Ramos (cell line): ENCODE measurements around the gene DIP2A.
"Not testable (repeated sequence)": the region's sequence is repeated elsewhere in the genome, so short reads cannot be mapped to it uniquely, and the experiment has no call there.

Experiments
- in situ Hi-C: fragments of 300-500 bp; cut with MboI; formaldehyde crosslinking; loops from one replicate; pipeline ENCODE4 v1.14.3; 2022; ENCODE audit warnings: low sequenced_read_pairs; ENCODE audit not compliant: unreplicated experiment

Gene DIP2A

DNA sequence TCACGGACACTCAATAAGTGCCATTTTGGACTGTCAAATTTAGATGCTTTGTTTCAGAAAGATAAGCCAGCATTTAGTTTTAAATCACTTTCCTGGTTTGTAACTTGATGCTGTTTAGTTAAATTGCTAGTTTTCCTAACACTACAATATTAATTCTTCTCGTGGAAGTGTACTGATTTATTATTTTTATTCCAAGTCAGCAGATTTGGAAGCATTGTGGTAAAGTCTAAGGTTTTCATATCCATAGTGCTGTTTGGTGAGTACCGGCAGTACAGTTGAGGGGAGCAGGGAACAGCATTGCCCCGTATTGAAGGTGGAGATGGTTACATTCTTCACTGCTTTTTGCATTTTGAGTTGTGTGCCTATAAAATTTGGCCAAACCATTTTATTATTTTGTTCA, 109.9 kb downstream of the DIP2A start:
- in situ Hi-C loops: no loop called here

- in situ Hi-C loops: no loop called here
These were observed 110.4 kb downstream of the DIP2A start for GRCh38 chr21:46569081-46569480.

DNA sequence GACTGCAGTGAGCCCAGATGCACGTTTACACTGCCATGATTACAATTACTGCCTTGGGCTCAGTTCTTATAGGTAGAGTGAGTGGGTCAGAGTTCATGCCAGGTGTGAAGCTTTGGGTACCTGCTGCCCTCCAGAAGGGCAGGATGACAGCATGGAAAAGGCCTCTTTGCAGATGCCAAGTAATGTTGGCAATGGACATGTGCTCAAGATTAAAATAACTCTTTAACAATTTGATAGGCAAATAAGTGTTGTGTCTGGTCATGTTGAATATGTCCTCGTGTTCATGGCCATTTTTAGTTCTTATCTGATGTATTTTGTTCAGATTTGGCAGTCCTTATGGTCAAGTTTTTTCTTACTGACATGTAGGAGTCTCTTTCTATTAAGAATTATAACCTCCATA, 111.4 kb downstream of the DIP2A start:
- in situ Hi-C loops: no loop called here

DNA sequence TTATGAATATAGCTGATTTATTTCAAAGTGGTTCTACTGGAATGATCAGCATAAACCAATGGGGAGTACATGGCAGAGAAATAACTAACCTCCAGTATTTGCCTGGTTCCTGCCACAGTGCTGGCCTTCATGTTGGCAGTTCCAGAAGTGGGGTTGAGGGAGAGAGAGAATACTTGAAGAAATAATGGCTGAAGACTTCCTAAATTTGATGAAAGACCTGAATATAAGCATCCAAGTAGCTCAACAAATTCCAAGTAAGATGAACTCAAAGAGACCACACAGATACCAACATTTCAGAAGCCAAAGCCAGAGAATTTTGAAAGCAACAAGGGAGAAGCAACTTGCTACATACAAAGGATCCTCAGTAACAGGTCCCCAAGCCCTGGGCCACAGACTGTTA, 111.9 kb downstream of the DIP2A start:
- in situ Hi-C loops: no loop called here

GRCh38 chr21:46572850-46573249, 114.2 kb downstream of the DIP2A start:
- in situ Hi-C loops: no loop called here

GRCh38 chr21:46577786-46578185, 119.1 kb downstream of the DIP2A start:
- in situ Hi-C loops: not testable (repeated sequence)

DNA sequence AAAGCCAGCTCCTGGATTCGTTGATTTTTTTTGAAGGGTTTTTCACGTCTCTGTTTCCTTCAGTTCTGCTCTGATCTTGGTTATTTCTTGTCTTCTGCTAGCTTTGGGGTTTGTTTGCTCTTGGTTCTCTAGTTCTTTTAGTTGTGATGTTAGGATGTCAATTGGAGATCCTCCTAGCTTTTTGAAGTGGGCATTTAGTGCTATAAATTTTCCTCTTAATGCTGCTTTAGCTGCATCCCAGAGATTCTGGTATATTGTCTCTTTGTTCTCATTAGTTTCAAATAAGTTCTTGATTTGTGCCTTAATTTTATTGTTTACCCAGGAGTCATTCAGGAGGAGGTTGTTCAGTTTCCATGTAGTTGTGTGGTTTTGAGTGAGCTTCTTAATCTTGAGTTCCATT, 120.7 kb downstream of the DIP2A start:
- in situ Hi-C loops: not testable (repeated sequence)

DNA sequence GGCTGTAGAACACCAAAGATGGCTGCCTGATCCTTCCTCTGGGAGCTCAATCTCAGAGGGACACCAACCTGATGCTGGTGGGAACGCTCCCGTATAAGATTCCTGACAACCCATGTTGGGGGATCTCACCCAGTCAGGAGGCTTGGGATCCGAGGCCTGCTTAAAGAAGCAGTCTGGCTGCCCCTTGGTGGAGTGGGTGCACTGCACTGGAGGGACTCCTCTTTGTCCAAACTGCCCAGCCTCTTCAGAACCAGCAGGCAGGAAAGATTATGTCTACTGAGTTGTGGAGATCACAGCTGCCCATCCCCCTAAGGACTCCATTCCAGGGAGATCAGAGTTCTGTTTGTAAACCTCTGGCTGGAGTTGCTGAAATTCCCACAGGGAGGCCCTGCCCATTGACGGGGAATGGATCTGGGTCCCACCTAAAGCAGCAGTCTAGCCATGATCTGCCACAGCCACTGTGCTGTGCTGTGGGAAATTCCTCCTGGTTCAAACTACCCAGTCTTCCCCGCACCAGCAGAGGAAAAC, 123.2 kb downstream of the DIP2A start:
- in situ Hi-C loops: no loop called here

GRCh38 chr21:46585191-46585953, 126.7 kb downstream of the DIP2A start:
- in situ Hi-C loops: no loop called here

DNA sequence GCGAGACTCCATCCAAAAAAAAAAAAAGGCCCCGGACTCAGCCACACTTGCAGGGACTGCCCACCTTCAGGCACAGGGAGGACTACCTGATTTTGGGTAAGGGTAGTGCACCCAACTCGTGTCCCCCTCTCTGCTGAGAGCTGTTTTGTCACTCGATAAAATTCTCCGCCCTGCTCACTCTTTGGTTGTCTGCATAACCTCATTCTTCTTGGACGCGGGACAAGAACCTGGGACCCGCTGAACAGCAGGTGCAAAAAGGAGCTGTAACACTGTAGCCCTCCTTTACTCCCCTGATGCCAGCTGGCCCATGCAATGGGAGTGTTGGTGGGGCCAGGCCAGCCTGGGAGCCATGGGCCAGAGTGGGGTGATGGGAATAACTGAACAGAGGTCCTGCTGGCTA, 135.6 kb downstream of the DIP2A start:
- in situ Hi-C loops: no loop called here

DNA sequence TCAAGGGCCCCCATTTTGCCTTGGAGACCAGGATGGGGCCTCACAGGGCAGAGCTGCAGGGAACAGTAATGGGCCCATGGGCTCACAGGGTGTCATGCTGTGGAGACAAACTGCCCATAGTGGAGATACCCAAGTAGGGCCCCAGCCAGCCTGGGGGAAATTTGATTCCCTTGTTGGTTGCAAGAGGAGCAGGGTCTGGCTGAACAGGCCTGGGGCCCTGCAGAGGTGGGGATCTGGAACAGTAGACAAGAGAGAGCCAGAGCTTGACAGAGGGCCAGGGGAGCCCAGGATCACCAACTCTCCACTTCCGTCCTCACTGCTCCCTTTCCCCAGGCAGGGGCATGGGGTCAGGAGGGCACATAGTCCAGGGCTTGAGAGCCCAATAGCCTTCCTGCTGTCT, 137.5 kb downstream of the DIP2A start:
- in situ Hi-C loops: no loop called here

- in situ Hi-C loops: no loop called here
These were observed 138.3 kb downstream of the DIP2A start for GRCh38 chr21:46597031-46597430.

DNA sequence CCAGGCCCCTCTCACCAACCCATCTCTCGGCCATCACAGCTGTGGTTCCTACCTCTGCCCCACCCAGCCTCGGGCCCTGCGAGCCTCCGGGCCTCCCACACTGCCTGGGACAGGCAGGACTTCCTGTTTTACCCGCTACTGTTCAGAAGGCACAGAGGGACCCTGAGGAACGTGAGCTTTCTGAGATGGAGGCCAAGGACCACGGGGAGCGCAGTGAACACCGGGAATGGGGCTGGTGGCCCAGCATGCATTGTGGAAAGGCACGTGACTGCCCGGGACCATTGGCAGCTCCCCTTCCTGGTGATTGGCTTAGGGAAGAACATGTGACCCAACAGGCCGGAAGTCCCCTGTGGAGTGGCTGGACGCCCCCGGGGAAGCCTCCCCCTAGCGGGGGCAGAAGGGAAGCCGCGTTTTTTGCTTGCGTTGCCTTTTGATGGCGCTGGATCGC, 139.2 kb downstream of the DIP2A start:
- in situ Hi-C loops: no loop called here

DNA sequence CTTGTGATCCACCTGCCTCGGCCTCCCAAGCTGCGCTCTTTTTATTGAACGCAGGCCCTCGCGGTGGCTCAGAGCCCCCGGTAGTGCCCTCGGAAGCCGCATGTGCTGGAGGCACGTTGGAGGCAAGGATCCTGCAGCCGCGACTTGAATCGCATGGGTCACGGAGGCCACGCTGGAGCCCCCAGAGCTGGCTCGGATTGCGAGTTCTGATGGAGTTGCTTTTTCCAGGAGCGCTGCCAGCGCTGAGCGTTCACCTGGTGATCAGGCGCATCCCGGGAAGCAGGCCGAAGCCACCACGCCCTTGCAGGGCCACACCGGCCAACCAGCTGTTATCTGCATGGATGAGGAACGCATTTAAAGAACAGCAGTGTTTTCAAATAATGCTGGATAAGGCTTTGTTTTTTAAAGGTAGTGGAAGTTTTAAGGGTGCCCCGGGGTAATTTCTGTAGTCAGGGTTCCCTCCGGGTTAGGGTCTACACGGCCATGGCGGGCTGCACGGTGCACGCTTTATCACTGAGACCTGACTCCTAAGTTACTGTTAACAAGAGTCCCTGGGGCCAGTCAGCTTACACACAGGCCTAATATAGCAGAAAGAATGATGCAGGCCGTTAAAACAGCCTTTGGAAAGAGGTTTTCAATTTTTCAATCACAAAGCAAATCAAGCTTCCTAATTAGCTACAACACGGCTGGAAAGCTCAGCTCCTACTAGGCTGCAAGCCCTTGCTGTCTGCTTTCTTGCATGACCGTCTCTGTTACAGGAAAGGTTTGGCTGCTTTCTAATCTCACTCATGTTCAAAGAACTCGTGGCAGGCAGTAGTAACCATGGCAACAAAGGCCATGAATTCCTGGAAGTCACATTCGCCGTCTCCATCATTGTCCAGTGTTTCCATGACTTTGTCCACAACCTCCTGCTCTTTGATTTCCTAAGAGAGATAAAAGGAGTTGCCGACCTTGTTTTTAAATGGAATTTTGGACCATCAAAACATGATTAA, 140.2 kb downstream of the DIP2A start:
- in situ Hi-C loops: no loop called here

DNA sequence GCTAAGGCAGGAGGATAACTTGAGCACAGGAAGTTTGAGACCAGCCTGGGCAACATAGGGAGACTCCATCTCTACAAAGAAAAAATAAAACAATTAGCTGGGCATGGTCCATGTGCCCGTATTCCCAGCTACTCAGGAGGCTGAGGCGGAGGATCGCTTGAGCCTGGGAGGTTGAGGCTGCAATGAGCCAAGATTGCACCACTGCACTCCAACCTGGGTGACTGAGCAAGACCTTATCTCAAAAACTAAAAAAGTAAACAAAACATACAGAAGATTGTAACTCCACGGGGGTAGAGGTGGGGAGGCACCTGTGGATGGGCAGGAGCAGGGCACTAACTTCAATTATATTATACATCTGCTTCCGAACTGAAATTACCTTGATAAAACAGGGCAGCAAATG, 141.6 kb downstream of the DIP2A start:
- in situ Hi-C loops: no loop called here

DNA sequence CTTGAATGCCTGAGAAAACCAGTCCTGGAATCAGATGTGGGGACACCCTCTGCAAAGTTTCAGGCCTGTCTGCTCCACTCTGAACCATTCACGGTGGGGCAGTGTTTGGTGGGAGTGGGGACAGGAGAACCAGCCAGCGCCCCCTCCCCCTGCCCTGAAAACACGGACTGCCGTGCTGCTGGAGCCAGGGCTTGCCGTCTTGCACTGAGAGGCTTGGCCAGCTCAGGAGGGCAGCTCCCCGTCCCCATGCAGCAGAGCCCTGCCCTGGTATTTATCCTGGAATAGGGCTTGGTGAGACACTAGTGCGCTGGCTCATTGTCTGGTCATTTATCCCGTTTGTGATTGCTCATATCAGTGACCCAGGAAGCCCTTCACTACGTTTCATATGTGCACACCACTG, 142.3 kb downstream of the DIP2A start:
- in situ Hi-C loops: no loop called here

DNA sequence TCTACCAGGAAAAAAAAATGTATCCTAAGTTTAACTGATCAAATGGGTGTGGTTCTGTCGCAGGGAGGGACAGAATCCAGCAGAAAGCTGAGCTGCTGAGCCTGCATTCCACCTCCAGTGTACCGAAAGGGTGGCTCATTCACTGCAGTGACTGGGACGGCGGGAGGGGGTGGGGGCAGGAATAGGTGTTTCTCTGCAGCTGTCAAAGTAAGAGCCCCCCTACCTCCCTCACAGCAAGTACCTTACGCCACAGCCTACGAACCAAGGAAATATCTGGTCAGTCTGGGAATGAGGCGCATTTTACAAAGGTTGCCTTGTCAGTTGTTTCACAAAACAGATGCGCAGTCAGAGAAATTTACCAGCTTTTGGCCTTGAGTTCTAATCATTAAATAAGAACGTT, 144.5 kb downstream of the DIP2A start:
- in situ Hi-C loops: no loop called here

- in situ Hi-C loops: no loop called here
These were observed 145.8 kb downstream of the DIP2A start for GRCh38 chr21:46604329-46604974.

- in situ Hi-C loops: no loop called here
These were observed 146.5 kb downstream of the DIP2A start, which contains the start of gene S100B for GRCh38 chr21:46604975-46605766. TSS of gene S100B (minus strand) at chr21:46605082. CDS start at chr21:46602415, 2,667 bp downstream.
